IPS DF 6.9 (cell line): ENCODE measurements around the gene KIAA1755.
"Not testable (repeated sequence)": the region's sequence is repeated elsewhere in the genome, so short reads cannot be mapped to it uniquely, and the experiment has no call there.

Experiments
- DNase-seq: peaks from one replicate; pipeline ENCODE4 v3.0.0-alpha.2; 2013; ENCODE audit warnings: low read depth, low spot score
- H3K27ac ChIP-seq: one replicate; pipeline ENCODE4 v1.5.1; 2013; ENCODE audit warnings: low read length, control low read depth
- H3K27me3 ChIP-seq: 2 replicates; pipeline ENCODE4 v1.6.1; 2013; ENCODE audit warnings: mild to moderate bottlenecking, low read length; ENCODE audit not compliant: control insufficient read depth, insufficient read depth
- H3K36me3 ChIP-seq: 2 replicates; pipeline ENCODE4 v1.6.1; 2013; ENCODE audit warnings: low read length; ENCODE audit not compliant: control insufficient read depth, insufficient read depth
- H3K4me1 ChIP-seq: 2 replicates; pipeline ENCODE4 v1.6.1; 2013; ENCODE audit warnings: low read length; ENCODE audit not compliant: control insufficient read depth, insufficient read depth
- H3K4me3 ChIP-seq: 2 replicates; pipeline ENCODE4 v1.5.1; 2013; ENCODE audit warnings: mild to moderate bottlenecking, low read length
- H3K9me3 ChIP-seq: 2 replicates; pipeline ENCODE4 v1.6.1; 2013; ENCODE audit warnings: low read length, inconsistent platforms; ENCODE audit not compliant: control insufficient read depth, insufficient read depth
- WGBS: extraction: QIAGEN DNeasy Blood & Tissue Kit; methylation state at CpG from one replicate; pipeline ENCODE4 v1.1.7; 2013; ENCODE audit warnings: mixed read lengths, missing lambda C conversion rate; ENCODE audit not compliant: insufficient read length, insufficient coverage; 5-methylcytosine and 5-hydroxymethylcytosine counted together

The KIAA1755 gene

DNA sequence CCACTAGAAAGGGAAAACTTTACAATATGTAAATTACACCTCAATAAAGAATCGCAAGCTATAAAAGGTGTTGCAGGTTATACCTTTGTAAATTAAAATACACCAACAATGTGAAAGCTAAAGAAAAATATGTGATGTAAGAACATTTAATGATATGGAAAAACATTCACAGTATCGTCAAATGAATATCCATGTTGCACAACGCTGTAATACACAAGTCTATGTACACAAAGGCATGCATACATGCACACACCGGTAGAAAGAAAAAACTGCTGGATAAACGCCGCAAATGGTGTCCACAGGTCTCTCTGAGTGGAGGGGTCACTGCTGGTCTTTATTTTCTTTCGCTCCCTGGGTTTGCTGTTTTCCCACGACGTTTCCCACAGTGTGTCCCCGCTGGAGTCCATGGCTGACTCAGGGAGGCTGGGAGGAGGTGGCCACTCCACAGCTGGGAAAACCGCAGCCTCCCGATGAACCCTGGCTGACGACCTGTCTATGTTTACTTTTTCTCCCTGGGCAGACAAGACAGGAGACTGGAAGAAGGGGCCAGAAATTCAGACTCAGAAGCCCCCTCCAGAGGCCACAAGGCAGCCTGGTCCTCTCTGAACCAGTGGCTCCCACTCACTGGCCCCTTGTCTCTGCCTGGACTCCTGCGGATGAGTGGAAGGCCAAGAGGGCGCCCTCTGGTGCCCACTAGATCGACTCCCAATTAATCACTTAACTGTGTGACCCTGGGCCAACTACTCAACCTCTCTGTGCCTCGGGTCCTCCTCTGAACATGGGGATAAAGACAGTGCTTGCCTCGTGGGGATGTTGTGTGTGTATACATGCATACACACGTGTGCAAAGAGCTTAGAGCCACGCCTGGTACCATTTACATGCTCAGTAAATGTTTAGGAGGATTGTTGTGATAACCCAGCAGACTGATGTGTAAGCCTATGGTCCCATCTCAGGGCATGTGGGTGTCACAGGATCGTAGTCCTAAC lies 30.6 kb upstream of the KIAA1755 start:
- no CpG with 5 or more reads among the region's 21 CpGs for WGBS
- Histone ChIP-seq H3K4me1 (peaks cover 2% of the 10 kb centered on the region), H3K27me3 (no peaks in the 10 kb centered on the region), H3K36me3 (no peaks in the 10 kb centered on the region), H3K4me3 (no peak overlapping the region), H3K9me3 (no peaks in the 10 kb centered on the region), H3K27ac (no peak overlapping the region)
- peak; percentile 54 for DNase-seq

DNA sequence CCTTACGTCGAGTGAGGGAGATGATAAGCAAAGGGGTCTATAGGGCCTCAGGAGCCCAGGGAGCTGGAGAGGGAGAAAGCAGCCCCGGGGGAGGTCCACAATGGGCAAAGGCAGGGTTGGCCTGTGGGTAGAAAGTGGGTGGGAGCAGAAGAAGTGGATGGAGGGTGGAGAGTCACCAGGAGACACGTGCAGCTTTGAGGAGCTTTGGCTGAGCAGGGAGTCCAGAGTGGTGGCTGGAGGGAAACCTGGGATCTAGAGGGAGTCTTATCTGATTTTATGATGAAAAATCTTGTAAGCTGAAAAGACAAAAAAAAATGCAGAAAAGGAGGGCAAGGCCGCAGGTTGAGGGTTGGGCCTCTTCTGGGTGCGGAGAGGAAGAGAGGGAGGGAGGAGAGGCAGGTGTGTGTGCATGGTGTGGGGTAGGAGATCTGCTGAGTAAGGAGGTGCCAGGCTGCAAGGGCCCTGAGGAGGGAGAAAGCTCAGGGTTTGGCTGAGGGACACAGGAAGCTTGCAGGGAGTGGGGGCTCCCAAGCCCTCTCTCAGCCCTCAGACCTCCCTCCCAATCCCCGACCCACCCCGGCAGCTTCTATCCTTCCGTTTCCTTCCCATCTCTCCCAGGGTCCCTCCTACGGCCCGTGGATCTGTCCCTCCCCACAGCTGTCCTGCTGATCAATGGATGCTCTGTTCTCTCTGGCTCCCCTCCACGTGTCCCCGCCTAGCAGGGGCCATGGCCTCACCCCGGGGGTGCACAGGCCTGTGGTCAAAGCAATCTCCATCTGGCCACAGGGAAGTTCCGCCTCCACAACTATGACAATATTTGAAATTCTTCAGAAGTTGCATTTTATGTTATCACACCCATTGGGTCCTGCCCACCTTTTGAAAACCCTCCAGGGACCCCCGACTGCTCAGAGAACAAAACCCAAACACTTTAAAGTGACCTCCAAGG lies 26.3 kb upstream of the KIAA1755 start:
- Histone ChIP-seq H3K27me3 (no peaks in the 10 kb centered on the region), H3K27ac (no peak overlapping the region), H3K4me3 (no peak overlapping the region), H3K4me1 (no peaks in the 10 kb centered on the region; the same call in 1 of the 2 replicates), H3K36me3 (no peaks in the 10 kb centered on the region), H3K9me3 (no peaks in the 10 kb centered on the region)
- no peak for DNase-seq
- whole genome bisulfite sequencing: no CpG with 5 or more reads among the region's 16 CpGs

DNA sequence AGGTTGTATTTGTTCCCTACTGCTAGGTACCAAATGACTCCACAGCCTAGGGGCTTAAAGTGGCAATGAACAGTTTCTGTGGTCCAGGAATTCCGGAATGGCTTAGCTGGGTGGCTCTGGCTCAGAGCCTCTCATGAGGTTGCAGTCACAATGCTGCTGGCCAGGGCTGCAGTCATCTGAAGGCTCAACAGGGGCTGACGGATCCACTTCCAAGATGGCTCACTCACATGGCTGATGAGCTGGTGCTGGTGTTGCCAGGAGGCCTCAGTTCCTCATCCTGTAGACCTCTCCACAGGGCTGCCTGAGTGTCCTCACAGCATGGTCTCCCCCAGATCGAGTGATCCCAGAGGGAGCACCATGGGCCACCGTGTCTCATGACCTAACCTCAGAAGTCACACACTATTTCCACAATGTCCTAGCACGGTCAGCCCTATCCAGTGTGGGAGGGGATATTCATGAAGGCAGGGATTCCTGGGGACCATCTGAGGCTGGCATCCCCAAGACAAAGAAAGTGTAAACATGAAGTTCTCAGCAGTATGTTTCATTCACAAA lies 24.4 kb upstream of the KIAA1755 start:
- no peak overlapping the region for H3K27ac ChIP-seq
- H3K27me3 ChIP-seq: no peaks in the 10 kb centered on the region
- no CpG with 5 or more reads among the region's 5 CpGs for WGBS
- DNase-seq: no peak
- H3K4me1 ChIP-seq: no peaks in the 10 kb centered on the region
- H3K4me3 ChIP-seq: no peak overlapping the region
- no peaks in the 10 kb centered on the region for H3K9me3 ChIP-seq
- no peaks in the 10 kb centered on the region for H3K36me3 ChIP-seq

DNA sequence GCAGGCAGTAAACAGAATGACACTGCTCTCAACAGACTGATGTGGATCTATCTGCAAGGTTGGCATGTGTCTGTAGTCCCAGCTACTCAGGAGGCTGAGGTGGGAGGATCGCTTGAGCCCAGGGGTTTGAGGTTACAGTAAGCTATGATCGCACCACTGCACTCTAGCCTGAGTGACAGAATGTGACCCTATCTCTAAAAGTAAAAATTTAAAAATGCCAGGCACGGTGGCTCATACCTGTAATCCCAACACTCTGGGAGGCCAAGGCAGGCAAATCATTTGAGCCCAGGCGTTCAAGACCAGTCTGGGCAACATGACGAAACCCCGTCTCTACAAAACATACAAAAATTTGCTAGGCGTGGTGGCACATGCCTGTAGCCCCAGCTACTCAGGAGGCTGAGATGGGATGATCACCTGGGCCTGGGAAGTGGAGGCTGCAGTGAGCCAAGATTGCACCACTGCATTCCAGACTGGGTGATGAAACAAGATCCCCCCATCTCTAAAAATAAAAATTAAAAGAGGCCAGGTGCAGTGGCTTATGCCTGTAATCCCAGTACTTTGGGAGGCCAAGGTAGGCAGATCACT lies 23.6 kb upstream of the KIAA1755 start:
- not testable (repeated sequence) for DNase-seq, H3K27me3 ChIP-seq, H3K36me3 ChIP-seq, H3K9me3 ChIP-seq, H3K4me1 ChIP-seq, H3K27ac ChIP-seq, H3K4me3 ChIP-seq
- WGBS: no CpG with 5 or more reads among the region's 7 CpGs

DNA sequence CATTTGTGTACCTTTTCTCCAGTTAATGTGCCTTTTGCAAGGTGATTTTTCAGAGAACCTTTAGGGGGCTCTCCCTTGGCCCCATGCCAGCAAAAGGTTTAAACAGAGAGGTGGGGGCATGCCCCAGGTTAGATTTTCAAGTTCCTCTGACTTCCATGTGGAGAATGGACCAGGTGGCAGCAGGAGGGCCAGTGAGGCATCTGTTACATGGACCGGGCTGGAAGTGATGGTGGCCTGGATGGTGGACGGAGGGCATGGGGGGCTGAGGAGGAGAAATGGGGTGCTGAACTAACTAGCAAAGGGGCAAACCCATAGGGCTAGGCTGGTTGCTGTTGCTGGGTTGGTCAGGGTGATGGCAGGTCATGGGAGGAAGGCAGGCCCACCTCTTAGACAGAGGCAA lies 22.7 kb upstream of the KIAA1755 start:
- Histone ChIP-seq H3K4me1 (no peaks in the 10 kb centered on the region), H3K27me3 (no peaks in the 10 kb centered on the region), H3K27ac (no peak overlapping the region), H3K36me3 (no peaks in the 10 kb centered on the region), H3K4me3 (no peak overlapping the region), H3K9me3 (no peaks in the 10 kb centered on the region)
- no CpG with 5 or more reads among the region's 2 CpGs for WGBS
- no peak for DNase-seq

DNA sequence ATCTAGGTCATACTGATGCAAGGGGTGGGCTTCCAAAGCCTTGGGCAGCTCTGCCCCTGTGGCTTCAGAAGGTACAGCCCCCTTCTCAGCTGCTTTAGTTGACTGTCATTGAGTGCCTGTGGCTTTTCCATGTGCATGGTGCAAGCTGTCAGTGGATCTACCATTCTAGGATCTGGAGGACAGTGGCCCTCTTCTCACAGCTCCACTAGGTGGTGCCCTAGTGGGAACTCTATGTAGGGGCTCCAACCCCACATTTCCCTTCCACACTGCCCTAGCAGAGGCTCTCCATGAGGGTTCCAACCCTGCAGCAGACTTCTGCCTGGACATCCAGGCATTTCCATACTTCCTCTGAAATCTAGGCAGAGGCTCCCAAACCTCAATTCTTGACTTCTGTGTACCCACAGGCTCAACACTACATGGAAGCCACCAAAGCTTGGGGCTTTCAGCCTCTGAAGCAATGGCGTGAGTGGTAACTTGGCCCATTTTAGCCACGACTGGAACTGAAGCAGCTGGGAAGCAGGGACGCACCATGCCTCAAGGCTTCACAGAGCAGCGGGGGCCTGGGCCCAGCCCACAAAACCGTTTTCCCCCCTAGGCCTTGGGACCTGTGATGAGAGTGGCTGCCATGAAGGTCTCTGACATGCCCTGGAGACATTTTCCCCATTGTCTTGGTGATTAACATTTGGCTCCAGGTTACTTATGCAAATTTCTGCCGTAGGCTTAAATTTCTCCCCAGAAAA lies 20.8 kb upstream of the KIAA1755 start:
- H3K36me3 ChIP-seq, H3K27me3 ChIP-seq, H3K27ac ChIP-seq, DNase-seq, H3K4me3 ChIP-seq, H3K9me3 ChIP-seq, H3K4me1 ChIP-seq: not testable (repeated sequence)
- no CpG with 5 or more reads among the region's 6 CpGs for WGBS

DNA sequence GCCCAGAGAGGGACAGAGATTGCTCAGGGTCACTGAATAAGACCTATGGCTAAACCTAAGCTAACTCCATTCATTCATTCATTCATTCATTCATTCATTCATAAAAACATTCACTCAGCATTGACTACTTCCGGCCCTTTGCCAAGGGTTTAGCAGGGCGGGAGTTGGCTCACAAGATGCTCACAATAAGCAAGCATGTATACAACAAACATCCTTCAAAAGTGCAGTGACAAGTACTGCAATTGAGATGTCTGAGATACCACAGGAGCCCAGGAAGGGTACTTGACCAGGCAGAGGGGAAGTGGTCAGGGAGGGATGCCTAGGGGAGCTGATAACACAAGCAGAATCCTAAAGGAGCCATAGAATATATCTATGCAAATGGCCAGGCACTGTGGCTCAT lies 18.2 kb upstream of the KIAA1755 start:
- H3K36me3 ChIP-seq: no peaks in the 10 kb centered on the region
- no peaks in the 10 kb centered on the region for H3K27me3 ChIP-seq
- H3K9me3 ChIP-seq: no peaks in the 10 kb centered on the region
- no CpG with 5 or more reads among the region's 2 CpGs for whole genome bisulfite sequencing
- no peaks in the 10 kb centered on the region for H3K4me1 ChIP-seq
- H3K27ac ChIP-seq: no peak overlapping the region
- no peak overlapping the region for H3K4me3 ChIP-seq
- DNase-seq: no peak

DNA sequence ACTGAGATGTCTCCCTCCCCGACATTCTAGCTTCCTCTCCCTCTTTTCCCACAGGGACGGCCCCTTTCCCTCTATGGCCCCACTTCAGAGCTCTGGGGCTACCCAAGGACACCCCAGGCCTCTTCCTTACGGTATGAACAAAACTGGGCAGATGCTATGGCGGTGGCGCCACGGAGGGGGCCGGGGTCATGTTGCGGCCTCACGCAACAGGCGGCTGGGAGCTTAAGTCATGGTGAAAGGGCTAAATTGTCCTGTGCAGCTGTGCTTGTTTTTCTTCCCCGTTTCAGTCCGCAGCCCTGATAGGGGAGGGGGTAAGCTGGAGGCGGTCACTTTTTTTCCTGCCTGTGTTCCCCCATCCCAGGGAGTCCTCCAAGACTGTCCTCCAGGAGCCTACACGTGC lies 17.6 kb upstream of the KIAA1755 start:
- Histone ChIP-seq H3K36me3 (no peaks in the 10 kb centered on the region), H3K27ac (no peak overlapping the region), H3K4me1 (no peaks in the 10 kb centered on the region), H3K9me3 (no peaks in the 10 kb centered on the region), H3K4me3 (no peak overlapping the region), H3K27me3 (no peaks in the 10 kb centered on the region)
- no peak for DNase-seq
- no CpG with 5 or more reads among the region's 14 CpGs for WGBS

DNA sequence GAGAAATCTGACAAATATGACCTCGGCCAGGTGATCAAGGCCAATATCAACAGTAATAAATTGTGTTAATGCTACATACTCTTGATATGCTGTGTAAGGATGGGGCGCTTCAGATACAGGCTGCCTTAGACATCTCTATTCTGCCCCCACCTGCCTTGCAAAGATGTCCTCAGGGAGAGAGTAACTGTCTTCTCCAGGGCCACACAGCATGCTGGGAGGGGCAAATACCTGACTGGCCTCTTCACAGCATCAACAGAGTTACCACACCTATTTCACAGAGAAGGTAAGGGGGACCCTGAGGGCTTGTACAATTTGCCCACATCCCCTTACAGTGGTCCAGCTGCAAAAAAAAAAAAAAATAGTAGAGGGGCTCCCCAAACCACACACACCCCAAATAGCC lies 17.2 kb upstream of the KIAA1755 start:
- Histone ChIP-seq H3K4me1 (no peaks in the 10 kb centered on the region), H3K9me3 (no peaks in the 10 kb centered on the region), H3K4me3 (no peak overlapping the region), H3K27ac (no peak overlapping the region), H3K36me3 (no peaks in the 10 kb centered on the region), H3K27me3 (no peaks in the 10 kb centered on the region)
- no peak for DNase-seq
- no CpG with 5 or more reads among the region's 2 CpGs for WGBS
